Endometrium (tissue), 2 donors: ENCODE data around the gene NEMF.
"Not testable (repeated sequence)": the region's sequence is repeated elsewhere in the genome, so short reads cannot be mapped to it uniquely, and the experiment has no call there.

Source experiments
- FAIRE-seq: peaks from 2 replicates; lab custom pipeline; 2012; peaks lifted over from hg19 to GRCh38; lab: Jason Lieb, UNC
- donor health status: control.
- donor health status: control.

Gene NEMF

DNA sequence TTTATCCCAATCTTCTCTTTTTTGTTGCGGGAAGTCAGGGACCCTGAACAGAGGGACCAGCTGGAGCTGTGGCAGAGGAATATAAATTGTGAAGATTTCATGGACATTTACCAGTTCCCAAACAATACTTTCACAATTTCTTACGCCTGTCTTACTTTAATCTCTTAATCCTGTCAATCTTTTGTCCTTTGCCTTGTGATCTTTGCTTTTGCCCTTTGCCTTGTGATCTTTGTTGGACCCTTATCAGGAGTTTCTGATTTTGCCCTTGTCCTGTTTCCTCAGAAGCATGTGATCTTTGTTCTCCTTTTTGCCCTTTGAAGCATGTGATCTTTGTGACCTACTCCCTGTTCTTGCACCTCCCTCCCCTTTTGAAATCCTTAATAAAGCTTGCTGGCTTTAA lies 36.5 kb downstream of the NEMF start:
- not testable (repeated sequence) for FAIRE-seq

DNA sequence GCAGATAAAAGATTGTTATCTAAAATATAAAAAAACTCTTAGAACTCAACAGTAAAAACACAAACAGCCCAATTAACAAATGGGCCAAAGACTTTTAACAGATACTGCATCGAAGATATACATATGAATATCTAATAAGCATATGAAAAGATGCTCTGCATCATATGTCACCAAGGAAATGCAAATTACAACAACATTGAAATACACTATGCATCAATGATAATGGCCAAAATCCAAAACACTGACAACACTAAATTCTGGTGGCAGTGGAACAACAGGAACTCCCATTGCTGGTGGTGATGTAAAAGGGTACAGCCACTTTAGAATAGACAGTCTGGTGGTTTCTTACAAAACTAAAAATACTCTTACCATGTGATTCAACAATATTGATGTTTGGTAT lies 43.8 kb downstream of the NEMF start:
- FAIRE-seq = no peak

DNA sequence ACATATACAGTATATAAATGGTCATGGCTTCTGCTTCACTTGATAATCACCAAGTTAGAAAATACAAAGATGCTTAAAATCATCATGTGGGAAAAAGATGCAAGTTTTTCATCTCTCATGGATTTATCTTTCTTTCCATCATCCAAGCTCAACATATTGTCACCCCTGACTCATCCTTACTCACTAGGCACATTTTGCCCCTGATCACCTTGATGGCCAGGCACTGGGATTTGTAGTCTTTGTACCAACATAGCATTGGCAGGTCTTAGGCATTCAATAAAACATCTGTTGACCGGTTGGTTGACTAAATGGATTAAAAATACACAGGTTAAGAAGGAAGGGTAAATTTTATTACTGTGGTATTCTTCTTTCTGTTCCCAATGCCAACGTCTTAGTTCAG lies 56.6 kb downstream of the NEMF start:
- no peak for FAIRE-seq

DNA sequence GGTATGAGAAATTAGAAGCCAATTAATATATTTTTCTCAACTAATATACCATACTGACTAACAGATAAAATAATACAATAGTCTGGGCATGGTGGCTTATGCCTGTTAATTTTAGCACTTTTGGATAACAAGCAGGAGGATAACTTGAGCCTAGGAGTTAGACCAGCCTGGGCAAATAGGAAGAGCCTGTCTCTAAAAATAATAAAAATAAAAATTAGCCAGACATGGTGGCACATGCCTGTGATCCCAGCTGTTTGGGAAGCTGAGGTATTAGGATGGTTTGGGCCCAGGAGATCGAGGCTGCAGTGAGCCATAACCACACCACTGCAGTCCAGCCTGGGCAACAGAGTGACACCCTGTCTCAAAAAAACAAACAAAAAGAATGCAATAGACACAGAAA lies 60.0 kb downstream of the NEMF start:
- FAIRE-seq = no peak

DNA sequence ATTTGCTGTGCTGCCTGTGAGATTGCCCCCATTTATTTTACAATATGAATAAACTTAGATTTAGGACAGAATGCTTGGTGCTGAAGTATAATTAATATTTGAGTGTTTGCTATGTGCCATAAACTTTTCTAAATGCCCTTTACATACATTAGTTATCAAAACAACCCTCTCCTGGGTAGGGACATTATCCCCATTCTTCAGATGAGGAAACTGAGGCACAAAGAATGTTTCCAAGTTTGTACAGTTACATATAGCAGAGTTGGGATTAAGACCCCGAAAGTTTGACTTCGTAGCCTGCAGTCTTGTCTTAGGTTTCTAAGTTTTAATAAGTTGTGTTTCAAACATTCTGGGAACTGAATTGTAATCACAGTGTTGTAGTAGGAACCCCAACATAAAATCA lies 66.3 kb downstream of the NEMF start:
- FAIRE-seq = no peak

DNA sequence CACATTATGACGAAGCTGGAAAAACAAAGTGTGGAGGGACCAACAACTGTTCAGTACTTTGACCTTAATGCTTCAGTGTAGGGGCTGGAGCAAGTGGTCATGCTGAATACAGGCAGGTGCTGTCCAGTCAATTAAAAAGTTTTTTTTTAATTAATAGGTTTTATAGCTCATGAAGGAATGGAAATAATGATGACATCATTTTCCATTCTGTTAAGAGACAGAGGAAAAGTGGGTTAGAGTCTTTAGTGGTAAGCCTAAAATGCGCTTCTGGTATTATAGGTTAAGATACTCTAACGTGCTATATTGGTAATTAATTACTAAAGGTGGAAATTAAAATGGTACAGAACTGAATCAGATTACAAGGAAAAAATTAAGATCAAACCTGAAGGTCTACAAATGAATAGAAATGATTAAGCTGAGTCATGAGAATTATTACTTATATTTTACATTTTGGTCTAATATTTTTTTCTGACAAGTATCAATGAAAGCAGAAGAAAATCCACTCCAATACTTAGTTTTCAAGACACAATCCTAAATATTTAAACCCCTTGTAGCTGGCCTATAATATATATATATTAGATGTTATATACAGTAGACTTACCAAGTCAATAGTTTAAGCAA lies 69.1 kb downstream of the NEMF start:
- FAIRE-seq = no peak

DNA sequence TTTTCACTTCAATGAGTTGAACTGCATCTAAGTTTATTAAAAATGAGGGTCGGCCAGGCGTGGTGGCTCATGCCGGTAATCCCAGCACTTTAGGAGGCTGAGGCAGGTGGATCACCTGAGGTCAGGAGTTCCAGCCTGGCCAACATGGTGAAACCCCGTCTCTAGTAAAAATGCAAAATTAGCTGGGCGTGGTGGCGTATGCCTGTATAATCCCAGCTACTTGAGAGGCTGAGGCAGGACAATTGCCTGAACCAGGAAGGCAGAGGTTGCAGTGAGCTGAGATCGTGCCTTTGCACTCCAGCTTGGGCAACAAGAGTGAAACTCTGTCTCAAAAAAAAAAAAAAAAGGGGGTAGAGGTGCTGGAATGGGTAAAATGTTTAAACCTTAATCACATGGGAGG lies 71.5 kb downstream of the NEMF start:
- FAIRE-seq = not testable (repeated sequence)

DNA sequence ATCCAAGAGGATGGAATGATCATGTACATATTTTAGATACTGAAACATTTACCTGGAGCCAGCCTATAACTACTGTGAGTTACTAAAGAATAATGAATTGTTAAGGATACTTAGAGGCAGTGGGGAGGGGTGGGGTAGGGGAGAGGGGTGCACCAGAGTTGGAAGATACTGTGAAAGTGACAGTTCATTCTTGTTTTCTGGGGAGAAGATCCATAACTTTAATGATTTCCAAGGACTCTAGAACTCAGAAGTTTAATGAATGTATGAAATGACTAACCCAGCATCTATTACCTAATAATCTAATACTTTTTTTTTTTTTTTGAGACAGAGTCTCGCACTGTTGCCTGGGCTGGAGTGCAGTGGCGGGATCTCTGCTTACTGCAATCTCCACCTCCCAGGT lies 74.2 kb downstream of the NEMF start:
- FAIRE-seq = no peak

DNA sequence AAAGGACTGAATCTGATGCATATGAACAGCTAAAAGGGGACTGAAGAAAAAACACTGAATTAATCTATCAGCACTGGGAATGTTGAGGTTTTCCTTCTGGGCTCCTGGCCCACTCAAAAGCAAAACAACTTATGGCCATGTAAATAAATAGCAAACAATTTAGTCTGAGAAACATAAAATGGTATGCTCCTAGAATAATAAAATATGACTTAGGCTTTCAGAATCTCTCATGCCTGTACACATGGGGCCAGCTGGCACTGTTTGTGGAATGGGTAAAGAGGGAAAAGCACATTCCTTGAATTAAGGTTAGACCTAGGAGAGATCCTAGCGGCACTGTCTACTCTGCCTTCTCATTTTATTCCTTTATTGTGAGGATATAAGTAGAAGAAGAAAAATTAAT lies 78.5 kb downstream of the NEMF start:
- no peak for FAIRE-seq

DNA sequence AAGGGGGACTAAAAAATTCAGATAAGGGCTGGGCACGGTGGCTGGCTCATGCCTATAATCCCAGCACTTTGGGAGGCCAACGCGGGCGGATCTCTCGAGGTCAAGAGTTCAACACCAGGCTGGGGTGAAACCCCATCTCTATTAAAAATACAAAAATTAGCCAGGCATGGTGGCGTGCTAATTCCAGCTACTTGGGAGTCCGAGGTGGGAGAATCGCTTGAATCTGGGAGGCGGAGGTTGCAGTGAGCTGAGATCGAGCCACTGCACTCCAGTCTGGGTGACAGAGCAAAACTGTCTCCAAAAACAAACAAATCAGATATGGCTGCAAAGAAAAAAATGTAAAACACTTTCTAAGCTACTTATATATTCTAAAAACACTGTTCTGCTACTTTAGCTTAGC lies 80.9 kb downstream of the NEMF start:
- not testable (repeated sequence) for FAIRE-seq

DNA sequence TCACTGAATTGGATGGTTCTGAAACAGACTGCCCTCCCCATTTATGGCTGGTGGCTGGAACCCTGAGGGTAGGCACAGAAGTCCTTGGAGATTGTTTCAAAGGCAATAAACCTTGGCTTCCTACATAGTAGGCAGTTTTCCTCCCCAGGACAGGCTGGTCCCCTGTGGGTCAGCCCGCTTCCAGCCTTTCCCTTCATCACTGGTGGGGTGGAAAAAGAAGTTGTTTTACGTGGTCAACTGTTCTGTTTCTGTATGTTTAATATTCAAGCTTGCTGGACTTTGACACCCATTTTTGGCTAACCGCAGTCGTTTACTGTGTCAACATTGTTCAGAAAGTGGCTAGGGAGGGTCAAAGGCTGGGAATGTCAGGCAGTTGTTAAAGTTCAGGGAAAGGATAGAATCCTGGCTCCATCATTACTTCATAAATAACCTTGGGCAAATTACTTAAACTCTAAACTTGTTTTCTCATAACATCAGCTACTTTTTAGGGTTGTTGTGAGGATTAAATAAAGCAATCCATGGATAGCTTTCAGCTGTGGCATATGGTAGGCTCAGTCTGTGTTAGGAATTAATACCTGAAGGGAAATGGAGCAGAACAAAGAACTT lies 82.3 kb downstream of the NEMF start:
- no peak for FAIRE-seq

DNA sequence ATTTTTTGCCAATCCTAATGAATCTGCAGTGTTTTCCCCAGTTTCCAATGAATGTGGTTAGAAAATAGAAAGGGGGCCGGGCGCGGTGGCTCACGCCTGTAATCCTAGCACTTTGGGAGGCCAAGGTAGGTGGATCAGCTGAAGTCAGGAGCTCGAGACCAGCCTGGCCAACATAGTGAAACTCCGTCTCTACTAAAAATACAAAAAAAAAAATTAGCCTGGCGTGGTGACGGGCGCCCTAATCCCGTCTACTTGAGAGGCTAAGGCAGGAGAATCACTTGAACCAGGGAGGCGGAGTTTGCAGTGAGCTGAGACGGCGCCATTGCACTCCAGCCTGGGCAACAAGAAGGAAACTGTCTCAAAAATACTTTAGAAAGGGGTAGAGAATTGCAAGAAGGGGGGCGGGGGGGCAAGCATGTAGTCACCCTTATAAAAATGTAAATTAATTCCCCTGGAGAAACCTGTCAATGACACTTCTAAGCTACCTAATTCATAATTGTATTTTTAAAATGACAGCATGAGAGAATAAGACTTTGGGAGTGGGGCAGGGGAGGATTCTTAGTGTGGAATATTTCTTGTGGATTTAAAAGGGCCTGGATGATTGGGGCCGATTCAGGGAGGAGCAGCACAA lies 82.9 kb downstream of the NEMF start:
- FAIRE-seq = no peak

DNA sequence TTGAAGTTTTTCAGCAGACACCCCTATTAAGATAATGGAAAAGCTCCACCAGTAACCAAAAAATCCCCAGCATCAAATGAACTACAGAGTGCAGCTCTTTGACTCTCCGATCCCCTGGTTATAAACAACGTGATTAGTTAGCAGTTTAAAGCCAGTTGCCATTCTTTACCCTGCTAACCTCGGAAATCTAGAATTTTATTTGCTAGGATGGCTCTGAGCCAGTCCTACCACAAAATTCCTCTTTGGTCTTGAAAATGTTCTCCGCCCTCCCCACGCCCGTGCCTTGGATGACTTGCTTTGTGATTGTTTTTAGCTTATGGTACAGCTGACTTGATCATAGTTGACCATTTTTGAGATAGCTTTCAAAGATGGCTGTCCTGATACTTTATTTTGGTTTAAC lies 83.4 kb downstream of the NEMF start:
- FAIRE-seq = no peak

DNA sequence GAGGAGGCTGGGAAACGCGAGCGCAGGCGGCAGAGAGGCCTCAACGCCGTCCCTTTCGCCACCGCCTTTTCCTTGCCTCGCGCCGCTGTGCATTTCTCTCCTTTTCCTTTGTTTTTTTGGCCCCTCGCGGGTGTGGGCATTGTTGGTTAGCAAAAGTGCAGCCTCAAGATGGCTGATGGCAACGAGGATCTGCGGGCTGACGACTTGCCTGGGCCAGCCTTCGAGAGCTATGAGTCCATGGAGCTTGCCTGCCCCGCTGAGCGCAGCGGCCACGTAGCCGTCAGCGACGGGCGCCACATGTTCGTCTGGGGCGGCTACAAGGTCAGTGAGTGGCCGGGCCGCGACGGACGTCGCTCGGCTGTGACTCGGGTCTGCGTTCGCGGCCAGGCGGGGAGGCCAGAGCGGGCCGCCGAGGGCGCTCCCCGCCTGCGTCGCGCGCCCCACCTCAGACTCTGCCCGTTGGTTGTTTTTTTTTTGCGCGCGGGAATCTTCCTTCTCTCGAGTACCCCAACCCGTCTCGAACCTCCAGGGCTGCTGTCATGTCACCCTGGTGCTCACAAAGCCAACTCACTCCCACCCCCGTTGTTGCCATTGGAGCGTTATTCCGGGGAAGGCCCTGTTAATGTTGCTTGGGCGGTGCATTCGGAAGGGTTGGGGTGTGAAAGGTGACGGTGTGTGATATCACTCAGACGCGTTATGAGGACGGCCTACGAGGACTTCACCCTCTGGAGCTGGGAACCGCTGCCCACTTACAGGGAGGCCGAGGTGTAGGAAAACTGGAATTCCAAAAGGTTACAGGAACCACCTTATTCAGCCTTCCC lies 84.1 kb downstream of the NEMF start:
- FAIRE-seq = no peak

DNA sequence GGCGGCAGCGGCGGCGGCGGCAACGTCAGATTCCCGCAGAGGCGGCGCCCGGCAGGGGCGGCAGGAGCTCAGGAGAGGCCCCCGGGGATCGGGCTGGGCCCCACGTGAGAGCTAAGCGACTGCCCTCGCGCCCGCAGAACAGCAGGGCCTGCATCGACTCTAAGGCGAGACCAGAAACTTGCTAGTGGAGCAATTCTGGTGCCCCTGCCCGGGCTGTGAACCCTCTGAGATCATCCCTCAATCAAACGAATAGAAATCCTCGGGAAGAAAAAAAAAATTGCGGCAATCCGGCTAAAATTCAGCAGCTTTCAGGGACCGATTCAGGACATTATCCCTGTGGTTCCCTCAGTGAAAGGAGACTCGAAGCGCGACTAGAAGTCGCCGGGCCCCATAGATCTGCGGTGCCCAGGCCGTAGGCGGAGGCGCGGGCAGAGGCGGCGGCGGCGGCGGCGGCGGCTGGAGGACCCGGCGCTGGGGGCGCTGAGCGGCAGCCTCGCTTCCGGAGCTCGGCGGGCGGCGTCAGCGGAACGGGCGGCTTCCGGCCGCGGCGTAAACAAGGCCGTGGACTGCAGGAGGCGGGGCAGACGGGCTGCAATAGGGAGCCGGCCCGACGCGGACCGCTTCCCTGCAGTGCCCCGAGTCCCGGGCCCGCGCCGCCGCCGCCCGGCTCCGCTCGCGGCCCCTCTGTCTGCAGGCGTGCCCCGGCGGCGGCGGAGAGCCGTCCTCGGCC lies 84.9 kb downstream of the NEMF start, which contains the start of gene KLHDC2:
TSS of gene KLHDC2 (plus strand) at position 583 of the 730 bp plus-strand sequence. CDS start 316 bp downstream, outside the sequence.
- no peak for FAIRE-seq

DNA sequence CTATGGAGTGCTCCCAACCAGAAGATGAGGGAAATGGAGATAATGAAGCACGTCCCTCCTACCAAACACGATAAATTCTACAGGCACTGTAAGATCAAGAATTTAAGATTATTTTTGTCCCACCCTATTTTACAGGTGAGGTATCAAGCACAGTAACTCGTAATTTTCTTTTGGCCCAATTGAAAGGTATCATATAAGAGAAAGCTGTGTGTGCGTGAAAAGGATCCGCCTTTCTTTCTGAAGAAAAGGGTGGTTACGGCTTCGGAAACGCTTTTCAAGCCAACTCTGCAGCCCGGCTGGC lies 85.4 kb downstream of the NEMF start:
- no peak for FAIRE-seq

DNA sequence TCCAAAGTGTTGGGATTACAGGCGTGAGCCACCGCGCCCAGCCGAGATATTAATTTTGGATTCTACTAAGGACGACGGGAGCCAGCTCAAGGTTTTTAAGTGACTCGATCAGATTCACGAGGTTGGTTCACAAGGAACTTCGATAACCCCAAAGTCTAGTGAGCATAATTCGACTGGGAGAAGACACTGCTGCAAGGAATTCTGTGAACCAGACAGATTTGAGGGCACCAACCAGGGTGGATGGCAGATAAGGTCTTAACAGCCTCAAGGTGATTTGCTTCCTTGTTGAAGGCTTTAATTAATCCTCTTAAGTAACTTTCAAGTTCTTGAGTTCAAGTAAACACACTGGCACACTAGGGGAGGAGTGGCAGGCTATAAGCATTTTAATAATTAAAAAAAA lies 85.7 kb downstream of the NEMF start:
- no peak for FAIRE-seq

DNA sequence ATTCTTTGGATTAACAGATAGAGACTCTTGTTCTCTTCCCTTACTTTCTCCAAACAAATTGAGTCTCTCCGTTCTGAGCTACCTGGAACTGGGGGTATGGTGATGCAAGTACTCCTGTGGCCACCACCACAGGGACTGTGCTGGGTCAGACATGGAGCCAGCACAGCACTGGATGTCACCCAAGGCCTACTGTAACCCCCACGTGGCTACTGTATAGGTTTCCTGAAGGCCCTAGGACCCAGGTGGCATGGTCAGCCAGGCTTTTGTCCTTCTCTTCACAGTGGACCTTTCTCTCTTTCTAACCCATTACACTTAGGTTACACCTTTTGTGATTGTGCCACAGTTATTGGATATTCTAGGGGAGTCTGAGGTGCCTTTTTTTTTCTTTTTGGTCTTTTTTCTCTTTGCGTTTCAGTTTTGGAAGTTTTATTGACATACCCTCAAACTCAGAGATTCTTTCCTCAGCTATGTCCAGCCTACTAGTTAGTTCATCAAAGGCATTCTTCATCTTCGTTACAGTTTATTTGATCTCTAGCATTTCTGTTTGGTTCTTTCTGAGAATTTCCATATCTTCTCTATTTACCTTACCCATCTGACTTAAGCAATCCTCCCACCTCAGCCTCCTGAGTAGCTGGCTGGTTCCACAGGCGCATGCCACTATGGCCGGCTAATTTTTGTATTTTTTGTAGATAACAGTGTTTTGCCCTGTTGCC lies 90.6 kb downstream of the NEMF start:
- FAIRE-seq = no peak

DNA sequence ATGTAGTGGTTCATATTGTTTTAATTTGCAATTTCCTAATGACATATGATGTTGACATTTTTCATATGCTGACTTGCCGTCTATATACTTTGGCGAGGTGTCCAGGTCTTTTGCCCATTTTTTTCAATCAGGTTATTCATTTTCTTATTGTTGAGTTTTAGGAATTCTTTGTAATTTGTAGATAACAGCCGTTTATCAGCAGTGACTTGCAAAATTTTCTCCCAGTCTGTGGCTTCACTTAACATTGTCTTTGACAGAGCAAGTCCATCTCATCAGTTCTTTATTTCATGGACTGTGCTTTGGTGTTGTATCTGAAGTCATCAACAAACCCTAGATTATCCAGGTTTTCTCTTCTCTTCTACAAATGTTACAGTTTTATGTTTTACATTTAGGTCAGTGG lies 97.2 kb downstream of the NEMF start:
- no peak for FAIRE-seq

DNA sequence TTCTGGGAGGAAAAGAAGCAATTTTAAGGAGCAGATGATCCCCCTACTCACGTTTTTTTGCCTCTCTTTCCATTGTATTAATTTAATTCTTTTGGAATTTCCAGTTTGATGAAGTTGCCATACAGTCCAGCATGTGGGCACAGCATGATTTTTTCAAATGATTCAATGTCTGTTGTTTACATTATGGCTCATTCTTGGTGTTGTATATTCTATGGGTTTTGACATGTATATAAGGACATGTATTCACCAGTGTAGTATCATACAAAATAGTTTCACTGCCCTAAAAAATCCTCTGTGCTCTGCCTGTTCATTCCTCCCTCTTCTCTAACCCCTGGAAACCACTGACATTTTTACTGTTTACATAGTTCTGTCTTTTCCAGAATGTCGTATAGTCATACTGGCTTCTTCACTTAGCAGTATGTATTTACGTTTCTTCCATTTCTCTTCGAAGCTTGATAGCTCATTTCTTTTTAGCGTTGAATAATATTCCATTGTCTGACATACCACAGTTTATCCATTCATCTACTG lies 98.0 kb downstream of the NEMF start:
- no peak for FAIRE-seq

DNA sequence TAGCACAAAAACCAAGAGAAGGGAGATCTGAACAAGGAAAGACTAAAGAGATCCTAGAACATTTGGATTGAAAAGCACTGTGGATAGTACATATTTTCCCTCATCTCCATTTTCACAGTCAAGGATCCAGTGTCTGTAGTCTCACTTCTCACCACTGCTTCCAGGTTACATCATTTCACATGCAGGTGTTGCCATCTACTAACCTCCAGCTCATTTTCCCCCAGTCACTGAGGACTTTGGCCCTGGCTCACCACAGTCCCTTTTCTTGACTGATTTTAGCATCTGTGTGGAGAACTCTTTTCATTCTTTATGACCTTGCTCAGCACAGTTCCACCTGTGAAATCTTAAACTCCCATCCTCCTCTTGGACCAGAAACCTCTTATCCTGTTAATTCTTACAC lies 106.1 kb downstream of the NEMF start:
- FAIRE-seq = not testable (repeated sequence)

DNA sequence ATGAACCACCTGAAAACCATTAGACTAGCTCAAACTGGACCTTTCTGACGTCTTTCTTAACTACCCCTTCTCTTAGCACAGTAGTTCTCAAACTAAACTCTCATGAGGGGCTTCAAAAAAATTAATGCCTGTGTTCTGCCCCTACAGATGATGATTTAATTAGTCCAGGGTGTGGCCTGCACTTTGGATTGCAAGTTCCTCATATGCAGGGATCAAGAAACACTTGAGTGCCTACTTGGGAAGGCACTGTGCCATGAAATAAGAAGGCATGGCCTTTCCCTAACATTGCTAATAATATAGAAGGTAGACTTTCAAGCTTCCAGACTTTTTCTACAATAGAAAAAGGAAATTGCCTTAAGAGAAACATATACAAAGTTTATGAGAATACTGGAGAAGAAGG lies 107.4 kb downstream of the NEMF start:
- FAIRE-seq = no peak
